Measurements from ENCODE around the gene WSCD2.

WSCD2 gene

GRCh38 chr12:108260969-108261368 is 131.9 kb downstream of the WSCD2 start:
- no peak for TF ChIP-seq CTCF (IDR thresholded peaks at IDR 0.05; ENCODE audit: borderline replicate concordance, insufficient read depth, low read depth, low read length)
- no peak overlapping the region for H3K4me3 ChIP-seq (ENCODE audit: low read depth, low read length)

GRCh38 chr12:108265505-108265904 is 136.4 kb downstream of the WSCD2 start:
- TF ChIP-seq CTCF (IDR thresholded peaks at IDR 0.05; ENCODE audit: borderline replicate concordance, insufficient read depth, low read depth, low read length), result no peak
- no peak overlapping the region for H3K4me3 ChIP-seq (ENCODE audit: low read depth, low read length)

- H3K4me3 ChIP-seq (ENCODE audit: low read depth, low read length), result no peak overlapping the region
- TF ChIP-seq CTCF (IDR thresholded peaks at IDR 0.05; ENCODE audit: borderline replicate concordance, insufficient read depth, low read depth, low read length), result no peak
These were observed 137.0 kb downstream of the WSCD2 start for GRCh38 chr12:108266131-108266530.

- no peak for TF ChIP-seq CTCF (IDR thresholded peaks at IDR 0.05; ENCODE audit: borderline replicate concordance, insufficient read depth, low read depth, low read length)
- H3K4me3 ChIP-seq (ENCODE audit: low read depth, low read length), result no peak overlapping the region
These were observed 138.4 kb downstream of the WSCD2 start for GRCh38 chr12:108267450-108267849.

GRCh38 chr12:108268397-108268796 is 139.3 kb downstream of the WSCD2 start:
- no peak overlapping the region for H3K4me3 ChIP-seq (ENCODE audit: low read depth, low read length)
- TF ChIP-seq CTCF (IDR thresholded peaks at IDR 0.05; ENCODE audit: borderline replicate concordance, insufficient read depth, low read depth, low read length), result no peak

DNA sequence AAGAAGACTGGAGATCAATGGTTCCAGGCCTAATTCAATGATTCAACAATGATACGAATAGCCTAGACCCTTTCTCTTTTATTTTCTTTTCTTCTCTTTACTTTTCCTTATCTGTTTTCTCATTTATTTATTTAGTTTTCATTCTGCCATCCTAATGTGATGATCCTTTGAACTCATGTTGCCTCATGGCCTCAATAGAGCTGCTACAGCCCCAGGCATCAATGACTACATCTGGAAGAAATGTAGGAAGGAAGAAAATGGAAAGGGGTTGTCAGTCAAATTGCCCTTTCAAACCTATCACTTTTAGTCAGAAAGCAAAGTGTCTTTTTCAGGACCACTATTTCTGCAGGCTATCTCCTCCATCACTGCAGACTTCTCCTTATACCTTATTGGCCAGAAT is 140.1 kb downstream of the WSCD2 start:
- H3K4me3 ChIP-seq (ENCODE audit: low read depth, low read length), result no peak overlapping the region
- TF ChIP-seq CTCF (IDR thresholded peaks at IDR 0.05; ENCODE audit: borderline replicate concordance, insufficient read depth, low read depth, low read length), result no peak

- no peak overlapping the region for H3K4me3 ChIP-seq (ENCODE audit: low read depth, low read length)
- TF ChIP-seq CTCF (IDR thresholded peaks at IDR 0.05; ENCODE audit: borderline replicate concordance, insufficient read depth, low read depth, low read length), result no peak
These were observed 141.2 kb downstream of the WSCD2 start for GRCh38 chr12:108270035-108270848.
